Activated CD4-positive, alpha-beta T cell treated with anti-CD3 and anti-CD28 coated beads for 36 hours (primary cell): ENCODE data around the gene CEP55. TPM values are rescaled to one million over a fixed set of nuclear protein-coding genes. Genes with fewer than 3 reads are reported as not detected.

Source experiments
- ATAC-seq: fragments of 200-7000 bp; cut with Tn5 transposase; one replicate; pipeline ENCODE4 v1.10.0; 2021; ENCODE audit warnings: mild to moderate bottlenecking, moderate library complexity
- CTCF ChIA-PET: fragments of 350-600 bp; sonication (Branson Sonifier 250); formaldehyde crosslinking; loops from one replicate; lab custom pipeline; 2021; ENCODE audit warnings: antibody characterized with exemption; lab: Charles Lee
- POLR2A ChIA-PET: fragments of 350-600 bp; sonication (Branson Sonifier 250); formaldehyde crosslinking; loops from one replicate; lab custom pipeline; 2021; ENCODE audit warnings: antibody characterized with exemption, inconsistent platforms; lab: Charles Lee
- DNase-seq: peaks from one replicate; pipeline ENCODE4 v3.0.0-alpha.2; 2020
- H3K27ac Mint-ChIP-seq: one replicate; pipeline ENCODE4 v1.8.0; 2021; ENCODE audit warnings: mixed read lengths
- H3K27me3 Mint-ChIP-seq: one replicate; pipeline ENCODE4 v1.8.0; 2021; ENCODE audit warnings: mixed read lengths
- H3K36me3 Mint-ChIP-seq: one replicate; pipeline ENCODE4 v1.8.0; 2021; ENCODE audit warnings: low read depth, mixed read lengths
- H3K4me1 Mint-ChIP-seq: one replicate; pipeline ENCODE4 v1.8.0; 2021; ENCODE audit warnings: mixed read lengths
- H3K4me3 Mint-ChIP-seq: one replicate; pipeline ENCODE4 v1.8.0; 2021; ENCODE audit warnings: mild to moderate bottlenecking, moderate library complexity, mixed read lengths
- H3K9me3 Mint-ChIP-seq: one replicate; pipeline ENCODE4 v1.8.0; 2021; ENCODE audit warnings: low read depth, mixed read lengths
- intact Hi-C, 2 experiments: fragments of 100-400 bp; cut with DNase I in 1 of 2; cut with micrococcal nuclease in 1 of 2; formaldehyde crosslinking; loops; one replicate each; pipeline versions ENCODE4 v1.14.2 to v1.15.1; 2022 to 2024; cut with DNase I, micrococcal nuclease
- total RNA-seq, 2 experiments: library from RNA; stranded (reverse); gene quantifications; one replicate each; pipeline ENCODE4 v1.2.3, GENCODE V29; 2021

The CEP55 gene
- total RNA-seq, 2 experiments from 2014 or later, result 67.8 to 76.0 TPM

- POLR2A ChIA-PET, result no interaction called here
- DNase-seq (no peak), ATAC-seq (no peak)
- Mint-ChIP-seq H3K27me3 (peaks cover 21% of the 10 kb centered on the region), H3K36me3 (no peaks in the 10 kb centered on the region), H3K9me3 (no peaks in the 10 kb centered on the region), H3K4me3 (no peak overlapping the region), H3K4me1 (no peaks in the 10 kb centered on the region), H3K27ac (no peak overlapping the region)
- intact Hi-C loops, result no loop called here
- CTCF ChIA-PET, result interaction anchor here (0.5 to 0.7 kb wide), 2 partner anchors 17 to 203 kb away, joined by 3 read pairs; no protein-coding TSS in a partner anchor
Measured at GRCh38 chr10:93560541-93560940, 64.1 kb downstream of the CEP55 start.

GRCh38 chr10:93565446-93565845, 69.0 kb downstream of the CEP55 start:
- Mint-ChIP-seq H3K27ac (no peak overlapping the region), H3K9me3 (no peaks in the 10 kb centered on the region), H3K4me3 (no peak overlapping the region), H3K4me1 (no peaks in the 10 kb centered on the region), H3K27me3 (peaks cover 43% of the 10 kb centered on the region), H3K36me3 (no peaks in the 10 kb centered on the region)
- no peak for DNase-seq
- intact Hi-C loops, result no loop called here
- ATAC-seq, result no peak
- ChIA-PET POLR2A (no interaction called here), CTCF (interaction anchor here (0.6 kb wide), 1 partner anchor 78 kb away, joined by 3 read pairs; no protein-coding TSS in a partner anchor)

GRCh38 chr10:93566435-93567276, 70.2 kb downstream of the CEP55 start, which contains the start of gene FFAR4:
FFAR4 (plus strand) TSS chr10:93566665; CDS start chr10:93566721, 56 bp downstream.
- Mint-ChIP-seq H3K4me1 (no peaks in the 10 kb centered on the region), H3K27me3 (peaks cover 41% of the 10 kb centered on the region), H3K4me3 (no peak within 1 kb of the TSS), H3K9me3 (no peaks in the 10 kb centered on the region), H3K27ac (no peak within 1 kb of the TSS), H3K36me3 (no peaks in the 10 kb centered on the region)
- CTCF ChIA-PET, result interaction anchor here (0.5 kb wide), 1 partner anchor 29 kb away, joined by 5 read pairs; no protein-coding TSS in a partner anchor
- POLR2A ChIA-PET, result no interaction called here
- DNase-seq (no peak), ATAC-seq (no peak)
- intact Hi-C loops, result no loop called here

- Mint-ChIP-seq H3K9me3 (no peaks in the 10 kb centered on the region), H3K27me3 (peaks cover 46% of the 10 kb centered on the region), H3K27ac (no peak overlapping the region), H3K36me3 (no peaks in the 10 kb centered on the region), H3K4me3 (no peak overlapping the region), H3K4me1 (no peaks in the 10 kb centered on the region)
- ATAC-seq (no peak), DNase-seq (no peak)
- POLR2A ChIA-PET, result no interaction called here
- intact Hi-C loops, result no loop called here
- CTCF ChIA-PET, result no interaction called here
Measured at GRCh38 chr10:93567277-93568104, 71.1 kb downstream of the CEP55 start.

- Mint-ChIP-seq H3K27me3 (peaks cover 48% of the 10 kb centered on the region), H3K36me3 (no peaks in the 10 kb centered on the region), H3K4me1 (no peaks in the 10 kb centered on the region), H3K27ac (no peak overlapping the region), H3K4me3 (no peak overlapping the region), H3K9me3 (no peaks in the 10 kb centered on the region)
- ChIA-PET CTCF (interaction anchor here (0.9 kb wide), 1 partner anchor 16 kb away, joined by 3 read pairs; no protein-coding TSS in a partner anchor), POLR2A (no interaction called here)
- intact Hi-C loops, result no loop called here
- ATAC-seq (no peak), DNase-seq (no peak)
Measured at GRCh38 chr10:93568105-93568390, 71.6 kb downstream of the CEP55 start.

GRCh38 chr10:93570383-93570782, 74.0 kb downstream of the CEP55 start:
- intact Hi-C loops, result no loop called here
- POLR2A ChIA-PET, result no interaction called here
- DNase-seq (no peak), ATAC-seq (no peak)
- Mint-ChIP-seq H3K4me3 (no peak overlapping the region), H3K9me3 (no peaks in the 10 kb centered on the region), H3K36me3 (no peaks in the 10 kb centered on the region), H3K27ac (no peak overlapping the region), H3K4me1 (peaks cover 5% of the 10 kb centered on the region), H3K27me3 (peaks cover 44% of the 10 kb centered on the region)
- CTCF ChIA-PET, result no interaction called here

GRCh38 chr10:93572606-93573005, 76.2 kb downstream of the CEP55 start:
- Mint-ChIP-seq H3K36me3 (no peaks in the 10 kb centered on the region), H3K4me1 (peaks cover 5% of the 10 kb centered on the region), H3K27ac (no peak overlapping the region), H3K27me3 (peaks cover 36% of the 10 kb centered on the region), H3K4me3 (no peak overlapping the region), H3K9me3 (no peaks in the 10 kb centered on the region)
- ChIA-PET CTCF (no interaction called here), POLR2A (no interaction called here)
- intact Hi-C loops, result no loop called here
- DNase-seq (no peak), ATAC-seq (no peak)

GRCh38 chr10:93573051-93573909, 76.9 kb downstream of the CEP55 start:
- Mint-ChIP-seq H3K9me3 (no peaks in the 10 kb centered on the region), H3K27ac (no peak overlapping the region), H3K36me3 (no peaks in the 10 kb centered on the region), H3K4me3 (no peak overlapping the region), H3K4me1 (peaks cover 5% of the 10 kb centered on the region), H3K27me3 (peaks cover 33% of the 10 kb centered on the region)
- ChIA-PET CTCF (no interaction called here), POLR2A (no interaction called here)
- ATAC-seq (no peak), DNase-seq (no peak)
- intact Hi-C loops, result no loop called here

- ChIA-PET CTCF (no interaction called here), POLR2A (no interaction called here)
- Mint-ChIP-seq H3K9me3 (no peaks in the 10 kb centered on the region), H3K36me3 (no peaks in the 10 kb centered on the region), H3K4me1 (peaks cover 5% of the 10 kb centered on the region), H3K27me3 (peaks cover 31% of the 10 kb centered on the region), H3K27ac (no peak overlapping the region), H3K4me3 (no peak overlapping the region)
- no peak for DNase-seq
- intact Hi-C loops, result no loop called here
- no peak for ATAC-seq
Measured at GRCh38 chr10:93573924-93574323, 77.5 kb downstream of the CEP55 start.

GRCh38 chr10:93576888-93577287, 80.5 kb downstream of the CEP55 start:
- H3K27me3 Mint-ChIP-seq, result peaks cover 31% of the 10 kb centered on the region
- ATAC-seq (no peak), DNase-seq (no peak)
- ChIA-PET CTCF (interaction anchor here (1.0 kb wide), 1 partner anchor 22 kb away, joined by 3 read pairs; no protein-coding TSS in a partner anchor), POLR2A (no interaction called here)
- peaks cover 5% of the 10 kb centered on the region for H3K4me1 Mint-ChIP-seq
- no peak overlapping the region for H3K27ac Mint-ChIP-seq
- no peaks in the 10 kb centered on the region for H3K36me3 Mint-ChIP-seq
- peaks cover 8% of the 10 kb centered on the region for H3K9me3 Mint-ChIP-seq
- intact Hi-C loops, result no loop called here
- no peak overlapping the region for H3K4me3 Mint-ChIP-seq

GRCh38 chr10:93577565-93577964, 81.2 kb downstream of the CEP55 start:
- POLR2A ChIA-PET, result no interaction called here
- H3K36me3 Mint-ChIP-seq, result no peaks in the 10 kb centered on the region
- DNase-seq (no peak), ATAC-seq (no peak)
- peaks cover 5% of the 10 kb centered on the region for H3K4me1 Mint-ChIP-seq
- peaks cover 27% of the 10 kb centered on the region for H3K27me3 Mint-ChIP-seq
- H3K27ac Mint-ChIP-seq, result no peak overlapping the region
- CTCF ChIA-PET, result no interaction called here
- no peak overlapping the region for H3K4me3 Mint-ChIP-seq
- H3K9me3 Mint-ChIP-seq, result peaks cover 8% of the 10 kb centered on the region
- intact Hi-C loops, result no loop called here
